Measurements from ENCODE around the gene SEC31A. TPM values are rescaled to one million over a fixed set of nuclear protein-coding genes. Genes with fewer than 3 reads are reported as not detected.

The SEC31A gene
- total RNA-seq, 2 donors from 2014 or later = 248 to 337 TPM

- no peak overlapping the region for H3K27ac ChIP-seq
- H3K9me3 ChIP-seq = no peaks in the 10 kb centered on the region
- peaks cover 6% of the 10 kb centered on the region for H3K36me3 ChIP-seq
- H3K4me3 ChIP-seq = no peak overlapping the region
- H3K27me3 ChIP-seq (replicated peaks; ENCODE audit: insufficient read depth) = no peaks in the 10 kb centered on the region
- TF ChIP-seq, protein P1, sequence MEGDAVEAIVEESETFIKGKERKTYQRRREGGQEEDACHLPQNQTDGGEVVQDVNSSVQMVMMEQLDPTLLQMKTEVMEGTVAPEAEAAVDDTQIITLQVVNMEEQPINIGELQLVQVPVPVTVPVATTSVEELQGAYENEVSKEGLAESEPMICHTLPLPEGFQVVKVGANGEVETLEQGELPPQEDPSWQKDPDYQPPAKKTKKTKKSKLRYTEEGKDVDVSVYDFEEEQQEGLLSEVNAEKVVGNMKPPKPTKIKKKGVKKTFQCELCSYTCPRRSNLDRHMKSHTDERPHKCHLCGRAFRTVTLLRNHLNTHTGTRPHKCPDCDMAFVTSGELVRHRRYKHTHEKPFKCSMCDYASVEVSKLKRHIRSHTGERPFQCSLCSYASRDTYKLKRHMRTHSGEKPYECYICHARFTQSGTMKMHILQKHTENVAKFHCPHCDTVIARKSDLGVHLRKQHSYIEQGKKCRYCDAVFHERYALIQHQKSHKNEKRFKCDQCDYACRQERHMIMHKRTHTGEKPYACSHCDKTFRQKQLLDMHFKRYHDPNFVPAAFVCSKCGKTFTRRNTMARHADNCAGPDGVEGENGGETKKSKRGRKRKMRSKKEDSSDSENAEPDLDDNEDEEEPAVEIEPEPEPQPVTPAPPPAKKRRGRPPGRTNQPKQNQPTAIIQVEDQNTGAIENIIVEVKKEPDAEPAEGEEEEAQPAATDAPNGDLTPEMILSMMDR (IDR thresholded peaks at IDR 0.05) = no peak
- peaks cover 0 to 10% of the 10 kb centered on the region in 2 donors for H3K4me1 ChIP-seq (ENCODE audit: control insufficient read depth in 1 of 2, low read depth in 2 of 2)
- no peak for DNase-seq (ENCODE audit: low spot score)
- no peak for ATAC-seq (ENCODE audit: insufficient number of reproducible peaks, low FRiP score, low read depth)
Observed at GRCh38 chr4:82905205-82905604, 14.3 kb upstream of the SEC31A start.

GRCh38 chr4:82903737-82904136, 12.8 kb upstream of the SEC31A start:
- H3K27ac ChIP-seq = no peak overlapping the region
- DNase-seq (ENCODE audit: low spot score) (no peak), ATAC-seq (ENCODE audit: insufficient number of reproducible peaks, low FRiP score, low read depth) (no peak)
- no peak overlapping the region for H3K4me3 ChIP-seq
- peaks cover 6% of the 10 kb centered on the region for H3K36me3 ChIP-seq
- no peaks in the 10 kb centered on the region for H3K9me3 ChIP-seq
- peaks cover 3 to 17% of the 10 kb centered on the region in 2 donors for H3K4me1 ChIP-seq (ENCODE audit: control insufficient read depth in 1 of 2, low read depth in 2 of 2)
- no peaks in the 10 kb centered on the region for H3K27me3 ChIP-seq (replicated peaks; ENCODE audit: insufficient read depth)
- TF ChIP-seq, protein P1 (IDR thresholded peaks at IDR 0.05) = no peak

GRCh38 chr4:82901183-82901718, 10.3 kb upstream of the SEC31A start:
- H3K27me3 ChIP-seq (replicated peaks; ENCODE audit: insufficient read depth) = no peaks in the 10 kb centered on the region
- no peak for DNase-seq (ENCODE audit: low spot score)
- no peaks in the 10 kb centered on the region for H3K36me3 ChIP-seq
- no peaks in the 10 kb centered on the region for H3K9me3 ChIP-seq
- peaks cover 19 to 31% of the 10 kb centered on the region in 2 donors for H3K4me1 ChIP-seq (ENCODE audit: control insufficient read depth in 1 of 2, low read depth in 2 of 2)
- H3K27ac ChIP-seq = peak overlapping the region; percentile 96 to 99
- peak overlapping the region; percentile 76 for H3K4me3 ChIP-seq
- no peak for ATAC-seq (ENCODE audit: insufficient number of reproducible peaks, low FRiP score, low read depth)
- TF ChIP-seq, protein P1 (IDR thresholded peaks at IDR 0.05) = no peak

DNA sequence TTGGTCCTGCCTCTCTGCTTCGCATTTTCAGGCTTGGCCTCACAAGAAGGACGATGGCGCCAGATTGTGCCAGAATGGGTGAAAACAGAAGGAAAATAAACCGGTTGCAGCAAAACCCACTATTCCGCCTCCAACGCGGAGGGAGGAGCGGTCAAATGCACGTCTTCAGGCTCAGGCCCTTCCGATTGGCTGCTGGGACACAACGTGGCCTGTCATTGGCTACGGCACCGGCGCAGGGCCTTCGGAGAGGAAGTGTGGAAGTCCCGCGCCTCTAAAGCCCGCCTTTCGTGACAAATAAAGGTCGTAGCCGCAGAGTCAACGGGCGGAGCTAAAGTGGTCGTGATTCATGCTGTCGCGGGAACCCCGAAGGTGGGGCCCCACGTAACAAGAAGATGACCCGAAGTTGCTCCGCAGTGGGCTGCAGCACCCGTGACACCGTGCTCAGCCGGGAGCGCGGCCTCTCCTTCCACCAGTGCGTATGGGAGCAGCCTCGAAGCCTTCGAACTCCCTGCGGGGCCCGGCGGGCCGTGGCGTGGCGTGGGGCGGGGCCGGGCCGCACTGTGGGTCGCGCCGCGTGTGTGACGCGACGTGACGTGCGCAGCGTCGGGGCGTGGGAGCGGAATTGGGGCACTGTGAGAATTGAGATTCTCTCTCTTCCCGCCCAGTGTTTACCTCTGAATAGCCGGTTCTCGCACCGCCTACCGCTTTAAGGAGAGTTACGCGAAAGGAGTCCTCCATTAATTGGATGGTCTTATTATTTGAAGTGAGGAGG, 9.6 kb upstream of the SEC31A start, which contains the start of gene THAP9:
TSS of gene THAP9 (plus strand) at position 325 of the 772 bp plus-strand sequence. CDS start at position 393, 68 bp downstream.
- Histone ChIP-seq H3K36me3 (no peaks in the 10 kb centered on the region), H3K4me3 (peak within 1 kb of the TSS; percentile 76), H3K4me1 (ENCODE audit: control insufficient read depth in 1 of 2, low read depth in 2 of 2) (peaks cover 19 to 31% of the 10 kb centered on the region in 2 donors), H3K27ac (peak within 1 kb of the TSS; percentile 96 to 99), H3K27me3 (replicated peaks; ENCODE audit: insufficient read depth) (no peaks in the 10 kb centered on the region), H3K9me3 (no peaks in the 10 kb centered on the region)
- TF ChIP-seq, protein P1 (IDR thresholded peaks at IDR 0.05) = no peak
- DNase-seq (ENCODE audit: low spot score) (peak; percentile 96), ATAC-seq (ENCODE audit: insufficient number of reproducible peaks, low FRiP score, low read depth) (peak; percentile 99)

- H3K4me1 ChIP-seq (ENCODE audit: control insufficient read depth in 1 of 2, low read depth in 2 of 2) = peaks cover 19 to 31% of the 10 kb centered on the region in 2 donors
- DNase-seq (ENCODE audit: low spot score) (no peak), ATAC-seq (ENCODE audit: insufficient number of reproducible peaks, low FRiP score, low read depth) (no peak)
- H3K27me3 ChIP-seq (replicated peaks; ENCODE audit: insufficient read depth) = no peaks in the 10 kb centered on the region
- no peaks in the 10 kb centered on the region for H3K9me3 ChIP-seq
- peak overlapping the region; percentile 96 to 99 for H3K27ac ChIP-seq
- H3K36me3 ChIP-seq = no peaks in the 10 kb centered on the region
- TF ChIP-seq, protein P1 (IDR thresholded peaks at IDR 0.05) = no peak
- H3K4me3 ChIP-seq = peak overlapping the region; percentile 76
Observed at GRCh38 chr4:82900066-82900410, 9.1 kb upstream of the SEC31A start.
